ENCODE measurements around the gene TPGS1. TPM values are rescaled to one million over a fixed set of nuclear protein-coding genes. Genes with fewer than 3 reads are reported as not detected.

TPGS1 gene
- total and polyA plus RNA-seq, 8 donors, result 3.5 to 18.2 (median 8.2) TPM

DNA sequence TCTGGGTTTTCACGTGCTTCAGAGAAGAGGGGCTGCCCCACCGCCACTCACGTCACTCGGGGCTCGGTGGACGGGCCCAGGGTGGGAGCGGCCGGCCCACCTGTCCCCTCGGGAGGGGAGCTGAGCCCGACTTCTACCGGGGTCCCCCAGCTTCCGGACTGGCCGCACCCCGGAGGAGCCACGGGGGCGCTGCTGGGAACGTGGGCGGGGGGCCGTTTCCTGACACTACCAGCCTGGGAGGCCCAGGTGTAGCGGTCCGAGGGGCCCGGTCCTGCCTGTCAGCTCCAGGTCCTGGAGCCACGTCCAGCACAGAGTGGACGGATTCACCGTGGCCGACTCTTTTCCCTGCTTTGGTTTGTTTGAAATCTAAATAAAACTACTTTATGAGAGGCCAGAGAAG lies 34.4 kb downstream of the TPGS1 start:
- Histone ChIP-seq H3K27me3 (no peaks in the 10 kb centered on the region), H3K4me1 (no peaks in the 10 kb centered on the region), H3K4me3 (no peak overlapping the region), H3K27ac (no peak overlapping the region), H3K9me3 (no peaks in the 10 kb centered on the region), H3K36me3 (peaks cover 0 to 54% of the 10 kb centered on the region in 2 donors)
- DNase-seq (no peak), ATAC-seq (no peak)
- intact Hi-C loops (cut with DNase I), result no loop called here
- TF ChIP-seq, protein P1, sequence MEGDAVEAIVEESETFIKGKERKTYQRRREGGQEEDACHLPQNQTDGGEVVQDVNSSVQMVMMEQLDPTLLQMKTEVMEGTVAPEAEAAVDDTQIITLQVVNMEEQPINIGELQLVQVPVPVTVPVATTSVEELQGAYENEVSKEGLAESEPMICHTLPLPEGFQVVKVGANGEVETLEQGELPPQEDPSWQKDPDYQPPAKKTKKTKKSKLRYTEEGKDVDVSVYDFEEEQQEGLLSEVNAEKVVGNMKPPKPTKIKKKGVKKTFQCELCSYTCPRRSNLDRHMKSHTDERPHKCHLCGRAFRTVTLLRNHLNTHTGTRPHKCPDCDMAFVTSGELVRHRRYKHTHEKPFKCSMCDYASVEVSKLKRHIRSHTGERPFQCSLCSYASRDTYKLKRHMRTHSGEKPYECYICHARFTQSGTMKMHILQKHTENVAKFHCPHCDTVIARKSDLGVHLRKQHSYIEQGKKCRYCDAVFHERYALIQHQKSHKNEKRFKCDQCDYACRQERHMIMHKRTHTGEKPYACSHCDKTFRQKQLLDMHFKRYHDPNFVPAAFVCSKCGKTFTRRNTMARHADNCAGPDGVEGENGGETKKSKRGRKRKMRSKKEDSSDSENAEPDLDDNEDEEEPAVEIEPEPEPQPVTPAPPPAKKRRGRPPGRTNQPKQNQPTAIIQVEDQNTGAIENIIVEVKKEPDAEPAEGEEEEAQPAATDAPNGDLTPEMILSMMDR (IDR thresholded peaks at IDR 0.05), result no peak

DNA sequence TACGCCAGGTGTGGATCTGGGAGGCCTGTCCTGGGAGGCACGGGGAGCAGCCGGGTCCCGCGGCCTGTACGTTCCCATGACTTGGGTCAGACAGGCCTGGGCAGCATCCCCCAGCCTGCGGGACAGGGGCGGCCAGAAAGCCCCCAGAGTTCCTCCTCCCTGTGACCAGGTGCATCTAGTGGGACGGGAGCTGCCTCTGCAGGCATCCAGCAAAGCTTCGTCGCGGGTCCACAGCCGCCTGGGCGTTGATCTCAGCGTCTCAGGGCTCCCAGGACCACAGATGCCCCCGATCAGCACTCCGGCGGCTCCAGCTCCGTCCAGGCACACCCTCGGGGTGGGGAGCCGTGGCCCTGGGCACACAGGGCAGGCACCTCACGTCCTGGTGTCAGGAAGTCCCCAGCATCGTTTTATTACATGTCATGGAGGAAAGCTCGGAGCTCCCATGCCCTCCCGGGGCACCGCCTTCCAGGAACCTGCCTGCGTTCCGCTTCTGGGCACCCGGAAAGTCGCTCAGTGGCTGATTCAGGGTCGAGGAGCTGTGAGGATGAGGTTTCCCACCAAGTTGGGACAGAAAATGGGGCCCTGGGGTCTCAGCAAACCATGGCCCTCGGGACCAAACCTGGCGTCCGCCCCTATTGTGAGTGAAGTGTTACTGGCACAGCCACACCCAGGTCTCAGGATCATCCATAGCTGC lies 35.0 kb downstream of the TPGS1 start:
- Histone ChIP-seq H3K9me3 (no peaks in the 10 kb centered on the region), H3K36me3 (peaks cover 0 to 48% of the 10 kb centered on the region in 2 donors), H3K4me3 (no peak overlapping the region), H3K27ac (no peak overlapping the region), H3K27me3 (no peaks in the 10 kb centered on the region), H3K4me1 (no peaks in the 10 kb centered on the region)
- TF ChIP-seq, protein P1 (IDR thresholded peaks at IDR 0.05), result no peak
- DNase-seq, result no peak
- intact Hi-C loops (cut with DNase I), result no loop called here
- no peak for ATAC-seq

DNA sequence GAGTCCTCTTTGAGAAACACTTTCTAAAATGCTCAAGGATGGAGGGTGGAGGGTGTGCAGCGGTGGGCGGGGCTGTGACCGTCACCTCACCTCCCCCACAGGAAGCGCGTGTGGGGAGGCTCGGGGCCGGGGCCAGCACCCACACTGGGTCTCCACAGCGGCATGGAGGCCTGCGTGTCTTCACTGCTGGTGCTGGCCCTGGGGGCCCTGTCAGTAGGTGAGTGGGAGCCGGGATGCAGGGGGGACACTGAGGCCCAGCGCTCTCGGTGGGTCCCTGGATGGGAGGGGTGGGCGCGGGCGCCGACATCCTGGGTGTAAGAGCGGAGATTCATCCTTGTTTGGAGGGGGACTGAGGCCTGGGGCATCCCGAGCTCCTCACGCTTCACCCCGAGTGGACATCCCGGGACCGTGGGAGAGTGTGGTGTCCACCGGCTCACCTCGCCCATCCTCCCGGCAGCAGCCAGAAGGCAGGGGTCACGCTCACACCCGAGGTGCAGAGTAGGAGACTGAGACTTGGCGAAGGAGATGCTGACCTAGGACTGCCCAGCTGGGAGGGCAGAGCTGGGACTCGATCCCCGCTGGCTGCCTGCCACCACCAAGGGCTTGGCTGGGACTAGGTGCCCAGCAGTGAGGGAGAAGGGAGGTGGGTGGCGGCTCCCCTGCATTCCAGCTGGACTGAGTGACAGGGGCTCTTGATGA lies 36.8 kb downstream of the TPGS1 start, which contains the start of gene GZMM:
Gene GZMM (plus strand): TSS at position 144 of the 699 bp plus-strand sequence. CDS start 19 bp downstream, at position 163.
- intact Hi-C loops (cut with DNase I), result no loop called here
- TF ChIP-seq, protein P1 (IDR thresholded peaks at IDR 0.05), result no peak
- DNase-seq, result peak in 1 of 4 donors; percentile 73
- ATAC-seq, result peak; percentile 32
- Histone ChIP-seq H3K27me3 (peaks cover 0 to 3% of the 10 kb centered on the region in 2 donors), H3K36me3 (peaks cover 0 to 30% of the 10 kb centered on the region in 2 donors), H3K27ac (no peak within 1 kb of the TSS), H3K9me3 (no peaks in the 10 kb centered on the region), H3K4me1 (no peaks in the 10 kb centered on the region), H3K4me3 (no peak within 1 kb of the TSS)

DNA sequence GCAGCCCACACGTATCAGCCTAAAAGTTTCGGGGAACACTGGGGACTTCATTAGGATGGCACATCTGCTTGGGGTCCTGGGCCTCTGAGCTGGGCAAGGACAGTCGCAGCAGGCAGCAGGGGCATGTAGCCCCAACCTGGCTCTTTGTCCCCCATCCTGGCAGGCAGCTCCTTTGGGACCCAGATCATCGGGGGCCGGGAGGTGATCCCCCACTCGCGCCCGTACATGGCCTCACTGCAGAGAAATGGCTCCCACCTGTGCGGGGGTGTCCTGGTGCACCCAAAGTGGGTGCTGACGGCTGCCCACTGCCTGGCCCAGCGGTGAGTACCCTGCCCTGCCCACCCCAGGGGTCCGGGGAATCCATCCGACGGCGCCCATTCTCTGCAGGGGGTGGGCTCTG lies 39.8 kb downstream of the TPGS1 start:
- peaks cover 0 to 8% of the 10 kb centered on the region in 2 donors for H3K36me3 ChIP-seq
- no peak overlapping the region for H3K4me3 ChIP-seq
- DNase-seq (peak in 1 of 4 donors; percentile 54), ATAC-seq (no peak)
- H3K4me1 ChIP-seq, result no peaks in the 10 kb centered on the region
- TF ChIP-seq, protein P1 (IDR thresholded peaks at IDR 0.05), result no peak
- H3K27me3 ChIP-seq, result peaks cover 0 to 10% of the 10 kb centered on the region in 2 donors
- intact Hi-C loops (cut with DNase I), result no loop called here
- no peak overlapping the region for H3K27ac ChIP-seq
- H3K9me3 ChIP-seq, result no peaks in the 10 kb centered on the region

All from left lung (tissue), 10 donors.